HG03108 (cell line): Measurements from ENCODE around the gene ST6GAL1.
A peak's percentile ranks its signal among the peaks of the same experiment; 100 is the strongest.
"Not testable (repeated sequence)": the region's sequence is repeated elsewhere in the genome, so short reads cannot be mapped to it uniquely, and the experiment has no call there.

ENCODE experiments used
- ATAC-seq: cut with Tn5 transposase; IDR thresholded peaks from one replicate; pipeline ENCODE4 v1.9.1; 2021; ENCODE audit warnings: moderate library complexity; ENCODE audit not compliant: unreplicated experiment

ST6GAL1 gene

GRCh38 chr3:186966406-186966805 lies 36.1 kb downstream of the ST6GAL1 start:
- ATAC-seq: no peak

DNA sequence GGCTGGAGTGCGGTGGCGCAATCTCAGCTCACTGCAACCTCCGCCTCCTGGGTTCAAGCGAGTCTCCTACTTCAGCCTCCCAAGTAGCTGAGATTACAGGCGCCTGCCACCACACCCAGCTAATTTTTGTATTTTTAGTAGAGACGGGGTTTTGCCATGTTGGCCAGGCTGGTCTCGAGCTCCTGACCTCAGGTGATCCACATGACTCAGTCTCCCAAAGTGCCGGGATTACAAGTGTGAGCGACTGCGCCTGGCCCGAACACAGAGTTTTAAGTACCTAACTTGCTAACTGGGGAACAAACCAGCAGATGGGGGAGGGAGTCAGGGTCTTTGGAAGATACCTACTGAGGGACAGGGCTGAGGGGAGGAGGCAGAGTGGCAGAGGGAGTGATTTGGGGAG lies 36.9 kb downstream of the ST6GAL1 start:
- ATAC-seq: not testable (repeated sequence)

- ATAC-seq: no peak
Measured at GRCh38 chr3:186967686-186968085, 37.4 kb downstream of the ST6GAL1 start.

GRCh38 chr3:186969607-186970006 lies 39.3 kb downstream of the ST6GAL1 start:
- ATAC-seq: no peak

DNA sequence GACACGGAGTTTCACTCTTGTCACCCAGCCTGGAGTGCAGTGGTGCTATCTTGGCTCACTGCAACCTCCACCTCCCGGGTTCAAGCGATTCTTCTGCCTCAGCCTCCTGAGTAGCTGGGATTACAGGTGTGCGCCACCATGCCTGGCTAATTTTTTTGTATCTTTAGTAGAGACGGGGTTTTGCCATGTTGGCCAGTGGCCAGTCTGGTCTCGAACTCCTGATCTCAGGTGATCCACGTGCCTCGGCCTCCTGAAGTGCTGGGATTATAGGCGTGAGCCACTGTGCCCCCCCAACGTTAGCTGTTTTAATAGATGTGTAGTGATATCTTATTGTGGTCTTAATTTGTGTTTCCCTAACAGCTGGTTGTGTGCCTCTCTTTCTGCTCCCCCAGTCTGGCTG lies 40.8 kb downstream of the ST6GAL1 start:
- not testable (repeated sequence) for ATAC-seq

DNA sequence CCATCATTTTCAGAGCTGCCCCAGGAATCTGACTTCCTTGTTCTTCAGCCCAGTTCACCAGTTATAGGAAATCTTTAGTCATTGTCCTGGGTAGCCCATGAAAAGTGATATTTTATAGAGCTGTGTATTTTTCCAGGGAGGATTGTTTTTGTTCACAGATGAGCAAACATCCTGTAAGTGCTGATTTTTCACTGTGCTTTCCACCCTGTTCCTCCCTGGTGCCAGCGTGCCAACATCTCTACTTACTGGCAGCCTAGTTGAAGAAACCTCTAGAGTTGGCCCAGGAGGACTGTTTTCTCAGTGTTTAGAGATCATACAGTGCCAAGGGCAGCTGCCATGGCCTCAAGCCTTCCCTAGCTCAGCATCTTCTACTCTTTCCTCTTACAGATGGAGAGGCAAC lies 41.3 kb downstream of the ST6GAL1 start:
- ATAC-seq: no peak

- no peak for ATAC-seq
Measured at GRCh38 chr3:186973702-186974101, 43.4 kb downstream of the ST6GAL1 start.

GRCh38 chr3:186974824-186975313 lies 44.5 kb downstream of the ST6GAL1 start:
- no peak for ATAC-seq

DNA sequence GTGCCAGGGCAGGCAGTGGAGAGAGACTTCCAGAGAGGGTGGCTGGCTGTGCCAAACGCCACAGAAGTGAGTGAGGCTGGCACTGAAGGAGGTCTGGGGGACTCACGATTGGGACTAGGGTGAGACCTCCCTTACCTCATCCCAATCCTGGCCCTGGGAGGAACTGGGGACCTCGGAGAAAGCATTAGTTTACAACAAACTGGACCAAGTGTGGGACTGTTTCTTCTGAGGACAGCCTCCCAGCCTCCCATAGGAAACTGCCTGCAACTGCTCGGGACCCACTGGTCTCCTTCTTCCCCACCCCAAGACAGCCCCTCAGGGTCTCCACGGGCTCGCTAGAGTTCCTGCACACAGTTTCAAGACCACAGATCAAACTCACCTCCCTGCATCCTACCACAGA lies 45.4 kb downstream of the ST6GAL1 start:
- no peak for ATAC-seq

GRCh38 chr3:186976837-186977750 lies 46.8 kb downstream of the ST6GAL1 start:
- no peak for ATAC-seq

DNA sequence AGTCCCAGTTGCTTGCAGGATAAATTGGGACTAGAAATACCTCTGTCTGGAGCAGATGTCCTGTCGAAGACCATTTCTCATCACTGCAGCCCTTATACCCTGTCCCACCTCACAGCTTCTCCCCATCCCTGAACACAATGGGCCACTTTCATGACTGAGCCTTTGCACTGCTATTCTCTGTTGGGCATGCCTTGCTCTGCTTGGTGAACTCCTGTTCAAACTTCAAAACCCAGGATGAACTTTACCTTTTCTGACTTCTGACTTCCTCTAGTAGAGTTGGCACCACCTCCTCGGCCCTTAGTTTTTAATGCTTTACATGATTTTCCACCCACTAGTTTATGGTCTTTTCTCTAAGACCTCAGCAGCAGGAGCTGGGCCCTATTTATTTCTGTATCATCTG lies 48.4 kb downstream of the ST6GAL1 start:
- ATAC-seq: no peak

DNA sequence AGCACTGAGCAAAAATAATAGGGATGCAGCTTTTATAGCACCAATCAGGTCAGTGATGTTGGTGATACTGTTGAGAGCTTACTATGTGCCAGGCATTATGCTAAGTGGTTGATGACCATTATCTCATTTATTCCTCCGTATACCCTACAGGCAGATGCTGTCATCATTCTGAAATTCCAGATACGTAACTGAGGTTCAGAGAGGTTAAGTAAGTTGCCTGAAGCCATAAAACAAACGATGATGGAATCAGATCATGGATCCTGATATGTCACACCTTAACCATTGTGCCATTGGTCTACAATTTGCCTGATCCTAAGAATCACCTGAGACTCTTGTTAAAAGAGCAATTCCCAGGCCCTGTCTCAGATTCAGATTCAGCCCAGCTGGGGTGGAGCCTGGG lies 49.5 kb downstream of the ST6GAL1 start:
- no peak for ATAC-seq

- ATAC-seq: no peak
Measured at GRCh38 chr3:186980989-186981388, 50.7 kb downstream of the ST6GAL1 start.

- ATAC-seq: no peak
Measured at GRCh38 chr3:186983659-186984058, 53.3 kb downstream of the ST6GAL1 start.

GRCh38 chr3:186984064-186984463 lies 53.7 kb downstream of the ST6GAL1 start:
- no peak for ATAC-seq

DNA sequence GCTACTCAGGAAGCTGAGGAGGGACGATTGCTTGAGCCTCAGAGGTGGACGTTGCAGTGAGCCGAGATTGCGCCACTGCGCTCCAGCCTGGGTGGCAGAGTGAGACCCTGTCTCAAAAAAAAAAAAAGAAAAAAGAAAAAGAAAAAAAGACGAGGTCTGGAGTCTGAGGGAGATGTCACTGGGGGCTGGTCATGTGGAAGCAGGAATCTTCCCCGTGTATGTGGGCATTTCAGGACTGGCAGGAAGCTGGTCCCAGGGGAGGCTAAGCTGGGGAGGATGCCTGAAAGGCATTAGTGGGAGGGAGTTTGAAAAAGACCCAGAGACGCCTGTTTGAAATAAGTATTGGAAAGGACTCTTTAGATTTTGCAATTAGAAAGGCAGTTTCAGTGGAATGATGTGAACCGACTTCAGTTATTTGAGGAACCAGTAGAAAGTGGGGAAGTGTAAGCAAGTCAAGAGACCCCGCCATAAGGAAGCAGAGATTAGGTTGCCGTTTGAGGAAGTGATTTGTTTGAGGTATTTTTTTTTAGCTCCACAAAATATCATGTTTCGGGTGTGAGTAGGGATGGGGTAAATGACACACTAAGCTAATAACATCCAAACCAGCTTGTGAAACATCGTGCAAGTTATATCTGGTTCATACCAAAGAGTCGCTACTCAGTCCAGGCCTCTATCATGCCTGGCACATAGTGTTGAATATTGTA lies 55.5 kb downstream of the ST6GAL1 start:
- ATAC-seq: peak; percentile 49

DNA sequence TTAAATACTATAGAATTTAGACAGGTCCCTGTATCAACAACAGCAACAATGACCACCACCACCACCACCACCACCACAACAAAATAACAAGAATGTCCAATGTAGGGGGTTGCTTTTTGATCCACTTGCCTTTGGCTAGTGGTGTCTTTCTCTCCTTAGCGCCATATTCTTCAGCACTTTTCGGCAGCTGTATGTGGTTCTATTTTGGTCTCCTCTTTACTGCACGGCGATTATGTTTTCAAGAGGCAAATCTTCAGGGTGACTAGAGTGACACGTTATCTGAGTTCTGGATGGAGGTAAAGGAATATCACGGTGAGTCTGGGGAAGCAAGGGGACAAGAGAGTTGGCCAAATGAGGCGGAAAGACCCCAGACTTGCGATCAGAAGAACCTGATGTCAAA lies 56.1 kb downstream of the ST6GAL1 start:
- no peak for ATAC-seq

DNA sequence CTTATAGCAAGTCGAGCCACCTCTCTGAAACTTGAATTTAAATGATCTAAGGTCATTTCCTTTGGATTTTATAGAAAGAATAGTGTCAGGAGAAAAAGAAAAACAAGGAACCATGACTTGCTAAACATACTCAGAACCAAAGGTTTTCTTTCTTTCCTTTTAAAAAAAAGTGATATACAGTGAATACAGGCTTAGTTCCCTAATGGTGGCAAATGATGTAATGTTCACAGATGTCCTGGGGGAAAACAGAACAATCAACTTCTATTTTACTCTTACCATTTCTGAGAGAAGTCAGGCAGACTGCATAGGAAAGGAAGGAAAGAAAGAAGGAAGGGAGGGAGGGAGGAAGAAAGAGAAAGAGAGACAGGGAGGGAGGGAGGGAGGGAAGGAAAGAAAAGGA lies 56.5 kb downstream of the ST6GAL1 start:
- ATAC-seq: no peak

- peak; percentile 77 for ATAC-seq
Measured at GRCh38 chr3:186988806-186989205, 58.5 kb downstream of the ST6GAL1 start.

- no peak for ATAC-seq
Measured at GRCh38 chr3:186989429-186989828, 59.1 kb downstream of the ST6GAL1 start.

- no peak for ATAC-seq
Measured at GRCh38 chr3:186990277-186990676, 60.0 kb downstream of the ST6GAL1 start.

DNA sequence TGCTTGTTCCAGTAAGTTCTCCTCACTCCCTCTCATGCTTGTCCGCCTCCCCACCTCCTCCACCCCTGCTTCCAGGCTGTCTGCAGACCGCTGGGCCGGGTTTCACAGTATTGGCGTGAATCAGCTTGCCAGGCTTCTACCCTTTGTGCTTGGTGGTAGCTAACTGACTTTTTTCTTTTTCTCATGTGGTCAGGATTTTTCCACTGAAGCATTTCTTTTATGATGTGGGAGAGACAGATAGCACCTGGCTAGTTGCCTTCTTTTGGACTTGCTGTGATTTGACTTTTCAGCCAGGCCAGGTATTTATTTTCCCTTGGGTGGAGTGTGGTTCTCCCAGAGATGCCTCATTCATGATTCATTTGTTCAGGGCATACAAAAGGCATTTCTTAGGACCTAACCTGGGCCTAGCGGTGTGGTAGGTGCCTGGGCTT lies 60.6 kb downstream of the ST6GAL1 start:
- no peak for ATAC-seq
